ENCODE results near the gene STK32B. TPM values are rescaled to one million over a fixed set of nuclear protein-coding genes. Genes with fewer than 3 reads are reported as not detected.

Gene STK32B
- total and polyA plus RNA-seq, 8 donors, result 0.61 to 5.5 (median 3.1) TPM

- H3K4me1 ChIP-seq, result no peaks in the 10 kb centered on the region
- no peak overlapping the region for H3K4me3 ChIP-seq
- TF ChIP-seq POLR2AphosphoS5 (IDR thresholded peaks at IDR 0.05) (no peak), POLR2A (IDR thresholded peaks at IDR 0.05) (no peak), EP300 (IDR thresholded peaks at IDR 0.05) (no peak), CTCF (IDR thresholded peaks at IDR 0.05) (no peak)
- no peaks in the 10 kb centered on the region for H3K27me3 ChIP-seq
- H3K9me3 ChIP-seq, result no peaks in the 10 kb centered on the region
- H3K36me3 ChIP-seq, result peaks cover 0 to 15% (median 4%) of the 10 kb centered on the region in 4 donors
- intact Hi-C loops (cut with DNase I; ENCODE audit: low total_unique reads), result no loop called here
- DNase-seq, result no peak
- 78 to 84% (median 81%) methylated on average over 7 of the region's 7 CpGs for WGBS, 5 donors
- no peak overlapping the region for H3K27ac ChIP-seq
These were observed 419.9 kb downstream of the STK32B start for GRCh38 chr4:5471206-5471605.

- no peak overlapping the region for H3K27ac ChIP-seq
- intact Hi-C loops (cut with DNase I; ENCODE audit: low total_unique reads), result no loop called here
- H3K4me1 ChIP-seq, result no peaks in the 10 kb centered on the region
- no peak for DNase-seq
- TF ChIP-seq CTCF (IDR thresholded peaks at IDR 0.05) (no peak), EP300 (IDR thresholded peaks at IDR 0.05) (no peak), POLR2A (IDR thresholded peaks at IDR 0.05) (no peak), POLR2AphosphoS5 (IDR thresholded peaks at IDR 0.05) (no peak)
- H3K4me3 ChIP-seq, result no peak overlapping the region
- no peaks in the 10 kb centered on the region for H3K27me3 ChIP-seq
- H3K9me3 ChIP-seq, result no peaks in the 10 kb centered on the region
- peaks cover 0 to 14% (median 4%) of the 10 kb centered on the region in 4 donors for H3K36me3 ChIP-seq
- 85 to 91% (median 90%) methylated on average over 7 of the region's 7 CpGs for WGBS, 5 donors
These were observed 420.4 kb downstream of the STK32B start for GRCh38 chr4:5471691-5472090.

GRCh38 chr4:5472160-5472591 is 420.9 kb downstream of the STK32B start:
- DNase-seq, result no peak
- 89 to 95% (median 90%) methylated on average over 6 of the region's 6 CpGs for WGBS, 5 donors
- TF ChIP-seq EP300 (IDR thresholded peaks at IDR 0.05), result no peak
- TF ChIP-seq POLR2AphosphoS5 (IDR thresholded peaks at IDR 0.05), result no peak
- TF ChIP-seq CTCF (IDR thresholded peaks at IDR 0.05), result no peak
- no peak for TF ChIP-seq POLR2A (IDR thresholded peaks at IDR 0.05)
- intact Hi-C loops (cut with DNase I; ENCODE audit: low total_unique reads), result no loop called here
- Histone ChIP-seq H3K27ac (no peak overlapping the region), H3K4me3 (no peak overlapping the region), H3K27me3 (no peaks in the 10 kb centered on the region), H3K4me1 (no peaks in the 10 kb centered on the region), H3K9me3 (no peaks in the 10 kb centered on the region), H3K36me3 (peaks cover 0 to 9% (median 4%) of the 10 kb centered on the region in 4 donors)

- DNase-seq, result no peak
- no peaks in the 10 kb centered on the region for H3K9me3 ChIP-seq
- TF ChIP-seq EP300 (IDR thresholded peaks at IDR 0.05) (no peak), POLR2AphosphoS5 (IDR thresholded peaks at IDR 0.05) (no peak), CTCF (IDR thresholded peaks at IDR 0.05) (no peak), POLR2A (IDR thresholded peaks at IDR 0.05) (no peak)
- 84 to 91% (median 88%) methylated on average over 5 of the region's 5 CpGs for WGBS, 5 donors
- H3K4me1 ChIP-seq, result no peaks in the 10 kb centered on the region
- H3K27me3 ChIP-seq, result no peaks in the 10 kb centered on the region
- no peak overlapping the region for H3K4me3 ChIP-seq
- intact Hi-C loops (cut with DNase I; ENCODE audit: low total_unique reads), result no loop called here
- peaks cover 0 to 3% (median under 1%) of the 10 kb centered on the region in 4 donors for H3K36me3 ChIP-seq
- H3K27ac ChIP-seq, result no peak overlapping the region
These were observed 421.8 kb downstream of the STK32B start for GRCh38 chr4:5473125-5473524.

All from stomach (tissue), 9 donors.